Astrocyte (in vitro differentiated cells and primary cell): ENCODE data around the gene CTSZ. TPM values are rescaled to one million over a fixed set of nuclear protein-coding genes. Genes with fewer than 3 reads are reported as not detected.
"Not testable (repeated sequence)": the region's sequence is repeated elsewhere in the genome, so short reads cannot be mapped to it uniquely, and the experiment has no call there.

Experiments used
- DNase-seq: peaks from one replicate; pipeline ENCODE4 v3.0.0-alpha.2; 2010; ENCODE audit warnings: low read depth
- FAIRE-seq: peaks from 2 replicates; lab custom pipeline; 2011; peaks lifted over from hg19 to GRCh38; lab: Jason Lieb, UNC
- H2AFZ ChIP-seq: 2 replicates; pipeline ENCODE4 v1.6.0; 2012; ENCODE audit warnings: low read depth, low read length, inconsistent platforms
- H3K27ac ChIP-seq: 2 replicates; pipeline ENCODE4 v1.5.1; 2011; ENCODE audit warnings: low read depth, low read length, inconsistent platforms
- H3K27me3 ChIP-seq: 2 replicates; pipeline ENCODE4 v1.6.0; 2011; ENCODE audit warnings: low read length, inconsistent platforms; ENCODE audit not compliant: insufficient read depth
- H3K36me3 ChIP-seq: 2 replicates; pipeline ENCODE4 v1.5.1; 2011; ENCODE audit warnings: low read length, inconsistent platforms; ENCODE audit not compliant: insufficient read depth
- H3K4me1 ChIP-seq: 2 replicates; pipeline ENCODE4 v1.5.1; 2011; ENCODE audit warnings: low read length, inconsistent platforms; ENCODE audit not compliant: insufficient read depth
- H3K4me2 ChIP-seq: 2 replicates; pipeline ENCODE4 v1.6.0; 2012; ENCODE audit warnings: low read length, inconsistent platforms
- H3K4me3 ChIP-seq: 2 replicates; pipeline ENCODE4 v1.5.1; 2011; ENCODE audit warnings: low read depth, mild to moderate bottlenecking, low read length, inconsistent platforms; ENCODE audit not compliant: insufficient read depth
- H3K79me2 ChIP-seq: 2 replicates; pipeline ENCODE4 v1.6.0; 2012; ENCODE audit warnings: mild to moderate bottlenecking, low read length, inconsistent platforms; ENCODE audit not compliant: insufficient read depth
- H3K9ac ChIP-seq: 2 replicates; pipeline ENCODE4 v1.6.0; 2012; ENCODE audit warnings: mild to moderate bottlenecking, low read length, inconsistent platforms
- H3K9me3 ChIP-seq: 2 replicates; pipeline ENCODE4 v1.5.1; 2012; ENCODE audit warnings: low read depth, mild to moderate bottlenecking, low read length, inconsistent platforms; ENCODE audit not compliant: insufficient read depth
- H4K20me1 ChIP-seq: 2 replicates; pipeline ENCODE4 v1.6.0; 2012; ENCODE audit warnings: low read length, inconsistent platforms; ENCODE audit not compliant: insufficient read depth
- H3K27ac Mint-ChIP-seq: one replicate; pipeline ENCODE4 v1.8.0; 2021; ENCODE audit warnings: mild to moderate bottlenecking, mixed read lengths; ENCODE audit not compliant: unreplicated experiment
- H3K27me3 Mint-ChIP-seq: one replicate; pipeline ENCODE4 v1.8.0; 2021; ENCODE audit warnings: low read depth, mixed read lengths; ENCODE audit not compliant: unreplicated experiment
- H3K36me3 Mint-ChIP-seq: one replicate; pipeline ENCODE4 v1.8.0; 2021; ENCODE audit warnings: low read depth, mixed read lengths; ENCODE audit not compliant: unreplicated experiment
- H3K4me1 Mint-ChIP-seq: one replicate; pipeline ENCODE4 v1.8.0; 2021; ENCODE audit warnings: low read depth, mixed read lengths; ENCODE audit not compliant: unreplicated experiment
- H3K4me3 Mint-ChIP-seq: one replicate; pipeline ENCODE4 v1.8.0; 2021; ENCODE audit warnings: mild to moderate bottlenecking, moderate library complexity, mixed read lengths; ENCODE audit not compliant: unreplicated experiment
- H3K9me3 Mint-ChIP-seq: one replicate; pipeline ENCODE4 v1.8.0; 2021; ENCODE audit warnings: mild to moderate bottlenecking, mixed read lengths; ENCODE audit not compliant: unreplicated experiment
- EZH2 ChIP-seq: IDR thresholded peaks from 2 replicates; pipeline ENCODE4 v1.6.1; 2012; ENCODE audit warnings: mild to moderate bottlenecking, low read length, inconsistent platforms; ENCODE audit not compliant: insufficient read depth
- total RNA-seq: library from RNA; stranded (reverse); gene quantifications from 2 replicates; pipeline ENCODE4 v1.2.1, GENCODE V29; 2021
- TF ChIP-seq, protein P1 (sequence below): IDR thresholded peaks from 2 replicates; pipeline ENCODE4 v1.5.1; 2011; ENCODE audit warnings: low read depth, mild to moderate bottlenecking, inconsistent platforms, low read length, moderate library complexity; ENCODE audit not compliant: insufficient read depth

The CTSZ gene
- total RNA-seq, 1 donor from 2014 or later: 112 TPM

GRCh38 chr20:59042151-59042795 lies 35.2 kb upstream of the CTSZ start, which contains the start of gene PRELID3B:
Gene PRELID3B, minus strand, starts transcription at chr20:59042786. Its CDS starts 56 bp downstream, at chr20:59042730.
- Mint-ChIP-seq H3K9me3 (no peaks in the 10 kb centered on the region), H3K27ac (peak within 1 kb of the TSS; percentile 21), H3K36me3 (peaks cover 9% of the 10 kb centered on the region), H3K27me3 (no peaks in the 10 kb centered on the region), H3K4me3 (peak within 1 kb of the TSS; percentile 89), H3K4me1 (peaks cover 22% of the 10 kb centered on the region)
- Histone ChIP-seq H4K20me1 (peaks cover 16% of the 10 kb centered on the region), H3K4me3 (peak within 1 kb of the TSS; percentile 83), H3K79me2 (peaks cover 53% of the 10 kb centered on the region), H3K27me3 (no peaks in the 10 kb centered on the region), H3K36me3 (peaks cover 9% of the 10 kb centered on the region), H3K4me2 (peak within 1 kb of the TSS; percentile 92), H3K9me3 (no peaks in the 10 kb centered on the region), H3K9ac (peak within 1 kb of the TSS; percentile 81), H3K27ac (peak within 1 kb of the TSS; percentile 31), H2AFZ (peak within 1 kb of the TSS; percentile 99), H3K4me1 (no peaks in the 10 kb centered on the region)
- no peak for DNase-seq
- FAIRE-seq: no peak
- TF ChIP-seq, protein P1, sequence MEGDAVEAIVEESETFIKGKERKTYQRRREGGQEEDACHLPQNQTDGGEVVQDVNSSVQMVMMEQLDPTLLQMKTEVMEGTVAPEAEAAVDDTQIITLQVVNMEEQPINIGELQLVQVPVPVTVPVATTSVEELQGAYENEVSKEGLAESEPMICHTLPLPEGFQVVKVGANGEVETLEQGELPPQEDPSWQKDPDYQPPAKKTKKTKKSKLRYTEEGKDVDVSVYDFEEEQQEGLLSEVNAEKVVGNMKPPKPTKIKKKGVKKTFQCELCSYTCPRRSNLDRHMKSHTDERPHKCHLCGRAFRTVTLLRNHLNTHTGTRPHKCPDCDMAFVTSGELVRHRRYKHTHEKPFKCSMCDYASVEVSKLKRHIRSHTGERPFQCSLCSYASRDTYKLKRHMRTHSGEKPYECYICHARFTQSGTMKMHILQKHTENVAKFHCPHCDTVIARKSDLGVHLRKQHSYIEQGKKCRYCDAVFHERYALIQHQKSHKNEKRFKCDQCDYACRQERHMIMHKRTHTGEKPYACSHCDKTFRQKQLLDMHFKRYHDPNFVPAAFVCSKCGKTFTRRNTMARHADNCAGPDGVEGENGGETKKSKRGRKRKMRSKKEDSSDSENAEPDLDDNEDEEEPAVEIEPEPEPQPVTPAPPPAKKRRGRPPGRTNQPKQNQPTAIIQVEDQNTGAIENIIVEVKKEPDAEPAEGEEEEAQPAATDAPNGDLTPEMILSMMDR: no peak
- no peak for TF ChIP-seq EZH2

DNA sequence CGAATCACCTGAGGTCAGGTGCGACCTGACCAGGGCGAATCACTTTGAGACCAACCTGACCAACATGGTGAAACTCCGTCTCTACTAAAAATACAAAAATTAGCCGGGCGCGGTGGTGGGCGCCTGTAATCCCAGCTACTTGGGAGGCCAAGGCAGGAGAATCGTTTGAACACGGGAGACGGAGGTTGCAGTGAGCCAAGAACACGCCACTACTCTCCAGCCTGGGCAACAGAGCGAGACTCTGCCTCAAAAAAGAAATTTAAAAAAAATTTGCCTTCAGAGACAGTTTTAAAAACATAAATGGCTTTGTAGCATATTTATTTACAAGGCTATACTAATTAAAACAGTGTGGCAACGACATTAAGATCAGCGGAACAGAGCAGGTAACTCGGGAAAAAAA lies 34.4 kb upstream of the CTSZ start:
- not testable (repeated sequence) for H3K4me1 ChIP-seq, H3K9me3 Mint-ChIP-seq, H3K27me3 ChIP-seq, FAIRE-seq, H3K27ac Mint-ChIP-seq, H3K9ac ChIP-seq, H3K27ac ChIP-seq, H3K27me3 Mint-ChIP-seq, H3K9me3 ChIP-seq, DNase-seq, H2AFZ ChIP-seq
- H3K4me3 ChIP-seq: peak overlapping the region; percentile 83
- H3K36me3 ChIP-seq: peaks cover 12% of the 10 kb centered on the region
- Mint-ChIP-seq H3K36me3 (peaks cover 10% of the 10 kb centered on the region), H3K4me3 (peak overlapping the region; percentile 73), H3K4me1 (peaks cover 22% of the 10 kb centered on the region)
- H3K79me2 ChIP-seq: peaks cover 59% of the 10 kb centered on the region
- peak overlapping the region; percentile 92 for H3K4me2 ChIP-seq
- peaks cover 16% of the 10 kb centered on the region for H4K20me1 ChIP-seq

GRCh38 chr20:59040667-59041066 lies 33.6 kb upstream of the CTSZ start:
- H3K9me3 Mint-ChIP-seq: no peaks in the 10 kb centered on the region
- no peaks in the 10 kb centered on the region for H3K4me1 ChIP-seq
- FAIRE-seq: no peak
- H3K9ac ChIP-seq: no peak overlapping the region
- H3K36me3 Mint-ChIP-seq: peaks cover 12% of the 10 kb centered on the region
- peaks cover 16% of the 10 kb centered on the region for H4K20me1 ChIP-seq
- H2AFZ ChIP-seq: no peak overlapping the region
- H3K27me3 Mint-ChIP-seq: no peaks in the 10 kb centered on the region
- H3K36me3 ChIP-seq: peaks cover 20% of the 10 kb centered on the region
- peaks cover 63% of the 10 kb centered on the region for H3K79me2 ChIP-seq
- peaks cover 22% of the 10 kb centered on the region for H3K4me1 Mint-ChIP-seq
- no peaks in the 10 kb centered on the region for H3K27me3 ChIP-seq
- peak overlapping the region; percentile 92 for H3K4me2 ChIP-seq
- H3K27ac Mint-ChIP-seq: no peak overlapping the region
- no peak for DNase-seq
- no peak overlapping the region for H3K4me3 ChIP-seq
- H3K4me3 Mint-ChIP-seq: peak overlapping the region; percentile 73
- TF ChIP-seq EZH2: no peak
- TF ChIP-seq, protein P1: no peak
- no peak overlapping the region for H3K27ac ChIP-seq
- no peaks in the 10 kb centered on the region for H3K9me3 ChIP-seq
